Tibial nerve (tissue), 4 donors: ENCODE results near the gene DNAJC5. TPM values are rescaled to one million over a fixed set of nuclear protein-coding genes. Genes with fewer than 3 reads are reported as not detected.

ENCODE experiments used
- DNase-seq, 2 donors: peaks; one replicate each; pipeline ENCODE4 v3.0.0-alpha.2; 2019; ENCODE audit warnings: low spot score in 2 of 2
- H3K27ac ChIP-seq, 4 donors: fragments of 200-600 bp; sonication (generic) in 3 of 4; one replicate each; pipeline ENCODE4 v1.5.1; 2017 to 2019; ENCODE audit warnings: mild to moderate bottlenecking in 1 of 4
- H3K27me3 ChIP-seq, 2 donors: fragments of 200-600 bp; sonication (generic) in 1 of 2; one replicate each; pipeline versions ENCODE4 v1.5.1 to v1.6.0; 2017 to 2019
- H3K36me3 ChIP-seq, 3 donors: fragments of 200-600 bp; sonication (generic); one replicate each; pipeline ENCODE4 v1.5.1; 2018 to 2019
- H3K4me1 ChIP-seq, 4 donors: fragments of 200-600 bp; sonication (generic) in 3 of 4; one replicate each; pipeline ENCODE4 v1.5.1; 2017 to 2019
- H3K4me3 ChIP-seq, 4 donors: fragments of 200-600 bp; sonication (generic) in 3 of 4; one replicate each; pipeline ENCODE4 v1.5.1; 2017 to 2019; ENCODE audit warnings: mild to moderate bottlenecking in 1 of 4, moderate library complexity in 1 of 4
- H3K9me3 ChIP-seq, 4 donors: fragments of 200-600 bp; sonication (generic) in 3 of 4; one replicate each; pipeline ENCODE4 v1.5.1; 2017 to 2019
- EP300 ChIP-seq, 2 donors: sonication (generic); formaldehyde crosslinking; IDR thresholded peaks; one replicate each; pipeline ENCODE4 v1.6.1; 2017; ENCODE audit warnings: antibody characterized with exemption in 2 of 2, mild to moderate bottlenecking in 1 of 2
- POLR2A ChIP-seq, 2 donors: fragments of 450-650 bp; IDR thresholded peaks; one replicate each; pipeline ENCODE4 v1.6.1; 2017; ENCODE audit warnings: antibody characterized with exemption in 2 of 2, mild to moderate bottlenecking in 2 of 2, moderate library complexity in 2 of 2
- WGBS, 2 donors: methylation state at CpG; one replicate each; pipeline ENCODE4 v1.1.5; 2018; 5-methylcytosine and 5-hydroxymethylcytosine counted together
- total RNA-seq, 4 donors: library from RNA; depleted of rRNA; stranded (reverse); fragments of >200 nt; gene quantifications; one replicate each; pipeline ENCODE4 v1.1.0, GENCODE V29; 2016
- TF ChIP-seq, protein P1 (sequence below), 5 experiments: fragments of 200-600 bp in 3 of 5; fragments of 450-650 bp in 2 of 5; sonication (generic) in 3 of 5; IDR thresholded peaks; one replicate each; pipeline ENCODE4 v1.5.1; 2016 to 2019; ENCODE audit warnings: antibody characterized with exemption in 5 of 5, mild to moderate bottlenecking in 3 of 5, moderate library complexity in 2 of 5

The DNAJC5 gene
- total RNA-seq, 4 donors from 2014 or later = 30.6 to 40.2 (median 32.1) TPM

- TF ChIP-seq POLR2A (IDR thresholded peaks at IDR 0.05) (no peak), EP300 (IDR thresholded peaks at IDR 0.05) (no peak)
- TF ChIP-seq, protein P1, sequence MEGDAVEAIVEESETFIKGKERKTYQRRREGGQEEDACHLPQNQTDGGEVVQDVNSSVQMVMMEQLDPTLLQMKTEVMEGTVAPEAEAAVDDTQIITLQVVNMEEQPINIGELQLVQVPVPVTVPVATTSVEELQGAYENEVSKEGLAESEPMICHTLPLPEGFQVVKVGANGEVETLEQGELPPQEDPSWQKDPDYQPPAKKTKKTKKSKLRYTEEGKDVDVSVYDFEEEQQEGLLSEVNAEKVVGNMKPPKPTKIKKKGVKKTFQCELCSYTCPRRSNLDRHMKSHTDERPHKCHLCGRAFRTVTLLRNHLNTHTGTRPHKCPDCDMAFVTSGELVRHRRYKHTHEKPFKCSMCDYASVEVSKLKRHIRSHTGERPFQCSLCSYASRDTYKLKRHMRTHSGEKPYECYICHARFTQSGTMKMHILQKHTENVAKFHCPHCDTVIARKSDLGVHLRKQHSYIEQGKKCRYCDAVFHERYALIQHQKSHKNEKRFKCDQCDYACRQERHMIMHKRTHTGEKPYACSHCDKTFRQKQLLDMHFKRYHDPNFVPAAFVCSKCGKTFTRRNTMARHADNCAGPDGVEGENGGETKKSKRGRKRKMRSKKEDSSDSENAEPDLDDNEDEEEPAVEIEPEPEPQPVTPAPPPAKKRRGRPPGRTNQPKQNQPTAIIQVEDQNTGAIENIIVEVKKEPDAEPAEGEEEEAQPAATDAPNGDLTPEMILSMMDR (IDR thresholded peaks at IDR 0.05) = no peak
- H3K27me3 ChIP-seq = no peaks in the 10 kb centered on the region
- H3K9me3 ChIP-seq = no peaks in the 10 kb centered on the region
- H3K36me3 ChIP-seq = peaks cover 0 to 83% (median 0%) of the 10 kb centered on the region in 3 donors
- DNase-seq = no peak
- WGBS, 2 donors = 92 to 95% methylated on average over 11 to 15 of the region's 16 CpGs
- H3K4me3 ChIP-seq = no peak overlapping the region
- peaks cover 0 to 8% (median 3%) of the 10 kb centered on the region in 4 donors for H3K4me1 ChIP-seq
- no peak overlapping the region for H3K27ac ChIP-seq
Measured at GRCh38 chr20:63963784-63964301, 68.9 kb downstream of the DNAJC5 start.

DNA sequence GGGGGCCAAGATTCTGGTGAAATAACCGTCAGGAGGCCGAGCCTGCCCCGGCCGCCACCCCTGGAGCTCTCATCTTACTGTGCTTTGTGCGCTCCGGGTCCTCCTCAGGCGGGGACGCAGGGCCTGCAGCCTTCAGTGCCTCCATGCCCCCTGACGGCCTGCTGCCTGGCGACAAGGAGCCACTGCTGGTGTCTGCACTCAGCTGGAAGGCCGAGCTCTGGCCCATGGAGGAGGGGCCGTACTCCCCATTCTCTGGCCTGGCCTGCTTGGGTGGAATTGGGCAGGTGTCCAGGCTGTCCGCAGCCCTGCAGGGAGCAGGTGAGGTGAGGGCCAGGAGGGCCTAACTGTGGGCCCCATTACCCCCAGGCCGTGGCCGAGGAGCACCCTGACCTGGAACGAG lies 69.5 kb downstream of the DNAJC5 start:
- H3K27ac ChIP-seq = no peak overlapping the region
- no peaks in the 10 kb centered on the region for H3K9me3 ChIP-seq
- no peak for DNase-seq
- H3K36me3 ChIP-seq = peaks cover 0 to 78% (median 0%) of the 10 kb centered on the region in 3 donors
- no peak overlapping the region for H3K4me3 ChIP-seq
- H3K4me1 ChIP-seq = peaks cover 0 to 12% (median 4%) of the 10 kb centered on the region in 4 donors
- H3K27me3 ChIP-seq = no peaks in the 10 kb centered on the region
- WGBS, 2 donors = 90 to 93% methylated on average over 13 to 15 of the region's 16 CpGs
- no peak for TF ChIP-seq POLR2A (IDR thresholded peaks at IDR 0.05)
- TF ChIP-seq, protein P1 (IDR thresholded peaks at IDR 0.05) = no peak
- no peak for TF ChIP-seq EP300 (IDR thresholded peaks at IDR 0.05)

GRCh38 chr20:63966172-63966943 lies 71.4 kb downstream of the DNAJC5 start:
- TF ChIP-seq POLR2A (IDR thresholded peaks at IDR 0.05) (no peak), EP300 (IDR thresholded peaks at IDR 0.05) (no peak)
- TF ChIP-seq, protein P1 (IDR thresholded peaks at IDR 0.05) = no peak
- Histone ChIP-seq H3K36me3 (peaks cover 0 to 58% (median 0%) of the 10 kb centered on the region in 3 donors), H3K27me3 (no peaks in the 10 kb centered on the region), H3K27ac (no peak overlapping the region), H3K9me3 (no peaks in the 10 kb centered on the region), H3K4me1 (peaks cover 0 to 21% (median 7%) of the 10 kb centered on the region in 4 donors), H3K4me3 (no peak overlapping the region)
- DNase-seq = no peak
- WGBS, 2 donors = 91 to 95% methylated on average over 25 to 27 of the region's 27 CpGs

DNA sequence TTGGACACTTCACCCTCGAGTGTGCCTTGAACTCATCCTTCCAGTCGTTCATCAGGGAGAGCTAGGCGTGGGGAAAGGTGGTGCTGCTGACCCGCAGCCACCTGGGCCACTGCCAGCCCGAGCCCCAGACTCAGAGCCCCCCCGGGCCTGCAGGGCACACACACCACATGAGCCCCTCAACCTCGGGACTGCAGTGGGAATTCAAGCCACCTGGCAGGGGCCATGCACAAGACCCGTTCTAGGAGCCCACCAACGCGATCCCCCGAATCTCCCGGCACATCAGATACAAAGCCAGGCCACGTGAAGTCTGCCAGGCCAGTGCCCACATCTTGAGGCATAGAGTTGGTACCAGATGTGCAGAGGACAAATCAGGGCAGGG lies 72.0 kb downstream of the DNAJC5 start:
- H3K36me3 ChIP-seq = peaks cover 0 to 52% (median 0%) of the 10 kb centered on the region in 3 donors
- TF ChIP-seq EP300 (IDR thresholded peaks at IDR 0.05) = no peak
- no peak for TF ChIP-seq POLR2A (IDR thresholded peaks at IDR 0.05)
- TF ChIP-seq, protein P1 (IDR thresholded peaks at IDR 0.05) = no peak
- 85 to 86% methylated on average over 6 to 10 of the region's 13 CpGs for WGBS, 2 donors

More for the DNA sequence above, 72.0 kb downstream of the DNAJC5 start:
- Histone ChIP-seq H3K9me3 (no peaks in the 10 kb centered on the region), H3K27ac (no peak overlapping the region), H3K27me3 (no peaks in the 10 kb centered on the region), H3K4me1 (peaks cover 0 to 22% (median 7%) of the 10 kb centered on the region in 4 donors), H3K4me3 (no peak overlapping the region)
- no peak for DNase-seq
